ENCODE data around the gene DNAJC1. TPM values are rescaled to one million over a fixed set of nuclear protein-coding genes. Genes with fewer than 3 reads are reported as not detected.

DNAJC1 gene
- total RNA-seq, 1 experiment from 2014 or later: 12.9 TPM

DNA sequence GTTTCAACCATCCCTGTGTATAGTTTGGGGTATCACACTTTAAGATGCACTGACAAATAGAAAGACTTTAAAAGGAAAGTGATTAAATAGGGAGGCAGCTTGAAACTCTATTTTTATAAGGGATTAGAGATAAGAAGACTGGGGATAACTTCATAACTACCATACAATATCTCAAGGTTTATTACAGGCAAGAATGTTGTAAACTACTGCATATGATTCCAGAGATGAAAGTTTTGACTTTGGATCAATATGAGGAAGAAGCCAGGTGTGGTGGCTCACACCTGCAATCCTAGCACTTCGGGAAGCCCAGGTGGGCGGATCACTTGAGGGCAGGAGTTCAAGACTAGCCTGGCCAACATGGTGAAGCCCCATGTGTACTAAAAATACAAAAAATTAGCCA lies 96.1 kb downstream of the DNAJC1 start:
- no peaks in the 10 kb centered on the region for H3K9me3 ChIP-seq (ENCODE audit: control insufficient read depth, insufficient read depth, low read depth, low read length)

DNA sequence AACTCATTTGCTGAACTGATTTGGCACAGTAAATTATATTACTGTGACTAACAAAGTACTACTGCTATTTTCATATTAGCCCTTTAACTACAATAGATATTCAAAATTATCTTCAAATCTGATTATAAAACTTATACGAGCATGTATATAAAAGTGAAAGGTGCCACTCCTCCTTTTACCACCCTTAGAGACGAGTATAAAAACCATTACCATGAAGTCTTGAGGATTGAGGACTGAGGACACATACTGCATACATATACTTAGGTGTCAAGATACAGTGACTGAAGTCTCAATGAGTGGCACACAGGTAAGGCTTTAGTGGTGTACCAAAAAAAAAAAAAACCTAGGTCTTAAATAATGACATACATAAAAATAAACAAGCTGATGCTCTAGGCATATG lies 98.6 kb downstream of the DNAJC1 start:
- Histone ChIP-seq H3K4me3 (ENCODE audit: low read depth in 2 of 2, low read length in 2 of 2) (no peak overlapping the region), H3K27me3 (ENCODE audit: control insufficient read depth, insufficient read depth, low read length) (no peaks in the 10 kb centered on the region), H3K27ac (ENCODE audit: low read length) (no peak overlapping the region), H3K9me3 (ENCODE audit: control insufficient read depth, insufficient read depth, low read depth, low read length) (no peaks in the 10 kb centered on the region), H3K36me3 (ENCODE audit: control insufficient read depth, insufficient read depth, low read length) (no peaks in the 10 kb centered on the region), H3K4me1 (ENCODE audit: control insufficient read depth, insufficient read depth, low read length) (no peaks in the 10 kb centered on the region)
- CTCF ChIA-PET: no interaction called here
- in situ Hi-C loops (cut with HindIII; ENCODE audit: low pct_unique_long_range_greater_than_20kb, low sequenced_read_pairs): no loop called here
- ATAC-seq: no peak
- POLR2A ChIA-PET: no interaction called here
- DNase-seq (ENCODE audit: low read depth, low spot score): no peak
- TF ChIP-seq TCF7L2 (IDR thresholded peaks at IDR 0.05; ENCODE audit: low read depth, low read length) (no peak), POLR2AphosphoS5 (IDR thresholded peaks at IDR 0.05; ENCODE audit: low read depth, low read length) (no peak), SIN3A (IDR thresholded peaks at IDR 0.05; ENCODE audit: borderline replicate concordance, insufficient read depth, low read depth, low read length) (no peak)
- TF ChIP-seq, protein P1, sequence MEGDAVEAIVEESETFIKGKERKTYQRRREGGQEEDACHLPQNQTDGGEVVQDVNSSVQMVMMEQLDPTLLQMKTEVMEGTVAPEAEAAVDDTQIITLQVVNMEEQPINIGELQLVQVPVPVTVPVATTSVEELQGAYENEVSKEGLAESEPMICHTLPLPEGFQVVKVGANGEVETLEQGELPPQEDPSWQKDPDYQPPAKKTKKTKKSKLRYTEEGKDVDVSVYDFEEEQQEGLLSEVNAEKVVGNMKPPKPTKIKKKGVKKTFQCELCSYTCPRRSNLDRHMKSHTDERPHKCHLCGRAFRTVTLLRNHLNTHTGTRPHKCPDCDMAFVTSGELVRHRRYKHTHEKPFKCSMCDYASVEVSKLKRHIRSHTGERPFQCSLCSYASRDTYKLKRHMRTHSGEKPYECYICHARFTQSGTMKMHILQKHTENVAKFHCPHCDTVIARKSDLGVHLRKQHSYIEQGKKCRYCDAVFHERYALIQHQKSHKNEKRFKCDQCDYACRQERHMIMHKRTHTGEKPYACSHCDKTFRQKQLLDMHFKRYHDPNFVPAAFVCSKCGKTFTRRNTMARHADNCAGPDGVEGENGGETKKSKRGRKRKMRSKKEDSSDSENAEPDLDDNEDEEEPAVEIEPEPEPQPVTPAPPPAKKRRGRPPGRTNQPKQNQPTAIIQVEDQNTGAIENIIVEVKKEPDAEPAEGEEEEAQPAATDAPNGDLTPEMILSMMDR (IDR thresholded peaks at IDR 0.05): no peak
- TF ChIP-seq, protein P2, sequence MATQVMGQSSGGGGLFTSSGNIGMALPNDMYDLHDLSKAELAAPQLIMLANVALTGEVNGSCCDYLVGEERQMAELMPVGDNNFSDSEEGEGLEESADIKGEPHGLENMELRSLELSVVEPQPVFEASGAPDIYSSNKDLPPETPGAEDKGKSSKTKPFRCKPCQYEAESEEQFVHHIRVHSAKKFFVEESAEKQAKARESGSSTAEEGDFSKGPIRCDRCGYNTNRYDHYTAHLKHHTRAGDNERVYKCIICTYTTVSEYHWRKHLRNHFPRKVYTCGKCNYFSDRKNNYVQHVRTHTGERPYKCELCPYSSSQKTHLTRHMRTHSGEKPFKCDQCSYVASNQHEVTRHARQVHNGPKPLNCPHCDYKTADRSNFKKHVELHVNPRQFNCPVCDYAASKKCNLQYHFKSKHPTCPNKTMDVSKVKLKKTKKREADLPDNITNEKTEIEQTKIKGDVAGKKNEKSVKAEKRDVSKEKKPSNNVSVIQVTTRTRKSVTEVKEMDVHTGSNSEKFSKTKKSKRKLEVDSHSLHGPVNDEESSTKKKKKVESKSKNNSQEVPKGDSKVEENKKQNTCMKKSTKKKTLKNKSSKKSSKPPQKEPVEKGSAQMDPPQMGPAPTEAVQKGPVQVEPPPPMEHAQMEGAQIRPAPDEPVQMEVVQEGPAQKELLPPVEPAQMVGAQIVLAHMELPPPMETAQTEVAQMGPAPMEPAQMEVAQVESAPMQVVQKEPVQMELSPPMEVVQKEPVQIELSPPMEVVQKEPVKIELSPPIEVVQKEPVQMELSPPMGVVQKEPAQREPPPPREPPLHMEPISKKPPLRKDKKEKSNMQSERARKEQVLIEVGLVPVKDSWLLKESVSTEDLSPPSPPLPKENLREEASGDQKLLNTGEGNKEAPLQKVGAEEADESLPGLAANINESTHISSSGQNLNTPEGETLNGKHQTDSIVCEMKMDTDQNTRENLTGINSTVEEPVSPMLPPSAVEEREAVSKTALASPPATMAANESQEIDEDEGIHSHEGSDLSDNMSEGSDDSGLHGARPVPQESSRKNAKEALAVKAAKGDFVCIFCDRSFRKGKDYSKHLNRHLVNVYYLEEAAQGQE (IDR thresholded peaks at IDR 0.05; ENCODE audit: insufficient read depth in 1 of 2, low read depth in 2 of 2, low read length in 1 of 2): no peak
- intact Hi-C loops (cut with micrococcal nuclease; ENCODE audit: unreplicated experiment): no loop called here
- no TSS peak for BruUV-seq (replicated peaks)

More for the DNA sequence above, 96.1 kb downstream of the DNAJC1 start:
- H3K4me1 ChIP-seq (ENCODE audit: control insufficient read depth, insufficient read depth, low read length): no peaks in the 10 kb centered on the region
- no peaks in the 10 kb centered on the region for H3K27me3 ChIP-seq (ENCODE audit: control insufficient read depth, insufficient read depth, low read length)
- POLR2A ChIA-PET: no interaction called here
- no peak overlapping the region for H3K27ac ChIP-seq (ENCODE audit: low read length)
- DNase-seq (ENCODE audit: low read depth, low spot score): no peak
- in situ Hi-C loops (cut with HindIII; ENCODE audit: low pct_unique_long_range_greater_than_20kb, low sequenced_read_pairs): no loop called here
- no TSS peak for BruUV-seq (replicated peaks)
- H3K36me3 ChIP-seq (ENCODE audit: control insufficient read depth, insufficient read depth, low read length): no peaks in the 10 kb centered on the region
- TF ChIP-seq, protein P2 (IDR thresholded peaks at IDR 0.05; ENCODE audit: insufficient read depth in 1 of 2, low read depth in 2 of 2, low read length in 1 of 2): no peak
- TF ChIP-seq, protein P1 (IDR thresholded peaks at IDR 0.05): no peak
- TF ChIP-seq TCF7L2 (IDR thresholded peaks at IDR 0.05; ENCODE audit: low read depth, low read length) (no peak), POLR2AphosphoS5 (IDR thresholded peaks at IDR 0.05; ENCODE audit: low read depth, low read length) (no peak), SIN3A (IDR thresholded peaks at IDR 0.05; ENCODE audit: borderline replicate concordance, insufficient read depth, low read depth, low read length) (no peak)
- CTCF ChIA-PET: no interaction called here
- H3K4me3 ChIP-seq (ENCODE audit: low read depth in 2 of 2, low read length in 2 of 2): no peak overlapping the region
- no peak for ATAC-seq
- intact Hi-C loops (cut with micrococcal nuclease; ENCODE audit: unreplicated experiment): no loop called here

Data from Panc1 (cell line).